Epithelial cell of proximal tubule (primary cell): ENCODE measurements around the gene TPM1. TPM values are rescaled to one million over a fixed set of nuclear protein-coding genes. Genes with fewer than 3 reads are reported as not detected.

Experiments used
- DNase-seq: peaks from one replicate; pipeline ENCODE4 v3.0.0-alpha.2; 2011; ENCODE audit warnings: low read depth
- H3K4me3 ChIP-seq: 2 replicates; pipeline ENCODE4 v1.5.1; 2011; ENCODE audit warnings: low read depth, mild to moderate bottlenecking, low read length
- total RNA-seq: library from RNA; depleted of rRNA; stranded (reverse); fragments of >200 nt; gene quantifications from 2 replicates; pipeline ENCODE4 v1.2.3, GENCODE V29; 2015
- TF ChIP-seq, protein P1 (sequence below): conservative IDR thresholded peaks from 2 replicates; pipeline ENCODE4 v1.5.1; 2012; ENCODE audit warnings: low read depth, mild to moderate bottlenecking, low read length

The TPM1 gene
- total RNA-seq, 1 donor from 2014 or later = 925 TPM

DNA sequence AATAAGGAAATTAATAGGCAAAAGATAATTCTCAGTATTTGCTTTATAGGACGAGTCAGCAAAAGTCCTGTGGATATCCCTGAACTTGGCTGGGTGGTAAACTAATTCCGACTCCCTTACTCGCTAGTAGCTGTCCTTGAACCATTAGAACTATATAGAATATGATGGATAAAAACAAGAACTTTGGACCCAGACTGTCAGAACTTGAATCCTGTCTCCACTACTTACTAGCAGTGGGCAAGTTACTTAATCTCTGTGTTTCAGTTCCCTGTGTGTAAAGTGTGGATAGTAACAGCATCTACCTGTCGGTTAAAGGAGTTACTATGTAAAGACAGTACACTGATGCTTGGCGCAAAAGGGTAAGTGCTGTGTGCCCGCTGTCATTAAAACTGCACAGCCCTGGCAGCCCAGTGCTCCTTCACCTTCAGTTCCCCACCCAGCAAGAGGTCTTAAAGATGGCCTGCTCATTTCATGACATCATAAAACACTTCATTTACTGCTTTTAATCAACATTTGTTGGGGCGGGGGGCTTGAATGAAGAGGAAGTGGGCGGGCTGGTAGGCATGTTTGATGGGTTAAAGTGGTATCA, 7.3 kb downstream of the TPM1 start:
- peak overlapping the region; percentile 75 for H3K4me3 ChIP-seq
- DNase-seq = no peak
- TF ChIP-seq, protein P1, sequence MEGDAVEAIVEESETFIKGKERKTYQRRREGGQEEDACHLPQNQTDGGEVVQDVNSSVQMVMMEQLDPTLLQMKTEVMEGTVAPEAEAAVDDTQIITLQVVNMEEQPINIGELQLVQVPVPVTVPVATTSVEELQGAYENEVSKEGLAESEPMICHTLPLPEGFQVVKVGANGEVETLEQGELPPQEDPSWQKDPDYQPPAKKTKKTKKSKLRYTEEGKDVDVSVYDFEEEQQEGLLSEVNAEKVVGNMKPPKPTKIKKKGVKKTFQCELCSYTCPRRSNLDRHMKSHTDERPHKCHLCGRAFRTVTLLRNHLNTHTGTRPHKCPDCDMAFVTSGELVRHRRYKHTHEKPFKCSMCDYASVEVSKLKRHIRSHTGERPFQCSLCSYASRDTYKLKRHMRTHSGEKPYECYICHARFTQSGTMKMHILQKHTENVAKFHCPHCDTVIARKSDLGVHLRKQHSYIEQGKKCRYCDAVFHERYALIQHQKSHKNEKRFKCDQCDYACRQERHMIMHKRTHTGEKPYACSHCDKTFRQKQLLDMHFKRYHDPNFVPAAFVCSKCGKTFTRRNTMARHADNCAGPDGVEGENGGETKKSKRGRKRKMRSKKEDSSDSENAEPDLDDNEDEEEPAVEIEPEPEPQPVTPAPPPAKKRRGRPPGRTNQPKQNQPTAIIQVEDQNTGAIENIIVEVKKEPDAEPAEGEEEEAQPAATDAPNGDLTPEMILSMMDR = no peak

DNA sequence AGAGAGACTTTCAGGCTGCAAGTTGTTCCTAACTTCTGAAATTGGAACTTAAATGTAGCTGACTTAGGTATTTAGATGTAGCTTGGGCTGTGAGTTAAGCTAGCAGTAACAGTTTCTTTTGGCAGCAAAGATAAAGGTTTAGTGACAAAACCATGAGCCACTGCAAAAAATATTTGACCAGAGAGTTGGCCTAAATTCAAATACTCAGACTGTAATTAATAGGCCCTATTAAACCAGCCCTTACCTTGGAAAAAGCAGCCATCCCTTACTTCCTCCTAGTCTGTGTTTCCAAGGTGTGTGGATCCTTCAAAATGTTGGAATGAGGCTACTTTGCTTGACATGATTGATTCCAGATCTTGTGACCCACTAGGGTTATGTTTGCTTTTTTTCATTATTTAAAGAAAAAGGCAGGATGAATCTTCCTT, 8.2 kb downstream of the TPM1 start:
- H3K4me3 ChIP-seq = no peak overlapping the region
- DNase-seq = no peak

DNA sequence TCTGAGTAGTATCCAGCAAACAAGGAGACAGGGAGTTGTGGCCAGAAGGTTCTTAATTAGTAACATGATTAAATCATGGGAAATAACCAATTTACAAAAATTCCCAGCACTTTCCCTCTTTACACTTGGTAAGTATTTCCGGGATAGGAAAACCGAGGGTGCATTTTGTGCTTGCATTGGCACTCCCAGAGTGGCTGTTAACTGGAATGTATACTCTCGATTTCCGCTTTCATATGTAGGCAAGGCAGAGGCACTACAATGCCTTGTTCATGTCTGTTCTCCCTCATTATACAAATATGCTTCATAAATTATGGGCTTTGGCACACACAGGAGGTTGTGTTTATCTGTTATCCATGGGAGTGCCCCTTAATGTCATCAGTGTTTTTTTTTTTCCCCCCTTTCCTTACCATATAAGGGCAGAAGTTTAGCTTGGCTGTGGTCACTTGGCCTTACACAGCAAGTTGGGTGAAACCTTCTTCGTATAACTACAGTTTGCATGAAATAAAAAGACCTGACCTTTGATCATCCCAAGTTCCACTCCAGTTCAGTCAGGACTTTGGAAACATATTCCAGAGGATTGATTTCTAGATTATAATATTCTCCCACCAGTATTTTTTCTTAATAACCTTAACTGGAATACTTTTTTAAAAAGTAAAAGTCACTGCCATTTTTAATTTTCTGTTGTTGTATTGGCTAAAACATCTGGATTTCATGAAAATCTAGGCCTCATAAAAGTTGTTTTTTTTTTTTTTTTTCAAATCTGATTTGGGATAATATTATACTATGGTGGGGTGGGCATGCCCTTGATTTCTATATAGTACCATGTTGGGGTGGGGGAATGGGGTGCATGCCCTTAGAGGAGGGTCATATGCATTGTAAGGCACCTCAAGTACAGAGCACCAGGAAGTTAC, 8.9 kb downstream of the TPM1 start:
- TF ChIP-seq, protein P1 = no peak
- H3K4me3 ChIP-seq = no peak overlapping the region
- no peak for DNase-seq

More for the DNA sequence above, 8.2 kb downstream of the TPM1 start:
- TF ChIP-seq, protein P1 = no peak

DNA sequence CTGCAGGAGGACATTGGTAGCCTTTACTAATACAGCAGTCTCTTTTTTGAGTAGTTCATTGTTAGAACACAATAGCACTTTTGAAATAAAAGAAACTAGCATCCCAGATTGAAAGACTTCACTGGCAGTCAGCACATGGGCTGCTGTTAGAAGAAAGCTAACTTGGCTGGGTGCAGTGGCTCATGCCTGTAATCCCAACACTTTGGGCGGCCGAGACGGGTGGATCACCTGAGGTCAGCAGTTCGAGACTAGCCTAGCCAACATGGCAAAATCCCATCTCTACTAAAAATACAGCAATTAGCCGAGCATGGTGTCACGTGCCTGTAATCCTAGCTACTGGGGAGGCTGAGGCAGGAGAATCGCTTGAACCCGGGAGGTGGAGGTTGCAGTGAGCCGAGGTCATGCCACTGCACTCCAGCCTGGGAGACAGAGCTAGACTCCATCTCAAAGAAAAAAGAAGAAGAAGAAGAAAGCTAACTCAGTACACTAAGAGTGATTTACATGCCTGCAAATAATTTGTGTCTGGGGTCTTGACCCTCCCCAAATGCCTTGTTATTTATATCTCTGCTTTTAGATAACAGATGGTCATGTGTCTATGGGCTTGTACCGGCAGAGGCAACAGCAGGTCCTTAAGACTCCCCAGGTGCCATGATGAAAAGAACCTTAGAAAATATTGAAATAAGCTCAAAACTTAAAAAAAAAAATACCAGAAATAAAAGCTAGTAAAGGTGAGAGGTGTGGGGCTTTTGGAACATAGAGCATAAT, 9.7 kb downstream of the TPM1 start:
- TF ChIP-seq, protein P1 = no peak
- H3K4me3 ChIP-seq = no peak overlapping the region
- DNase-seq = no peak

DNA sequence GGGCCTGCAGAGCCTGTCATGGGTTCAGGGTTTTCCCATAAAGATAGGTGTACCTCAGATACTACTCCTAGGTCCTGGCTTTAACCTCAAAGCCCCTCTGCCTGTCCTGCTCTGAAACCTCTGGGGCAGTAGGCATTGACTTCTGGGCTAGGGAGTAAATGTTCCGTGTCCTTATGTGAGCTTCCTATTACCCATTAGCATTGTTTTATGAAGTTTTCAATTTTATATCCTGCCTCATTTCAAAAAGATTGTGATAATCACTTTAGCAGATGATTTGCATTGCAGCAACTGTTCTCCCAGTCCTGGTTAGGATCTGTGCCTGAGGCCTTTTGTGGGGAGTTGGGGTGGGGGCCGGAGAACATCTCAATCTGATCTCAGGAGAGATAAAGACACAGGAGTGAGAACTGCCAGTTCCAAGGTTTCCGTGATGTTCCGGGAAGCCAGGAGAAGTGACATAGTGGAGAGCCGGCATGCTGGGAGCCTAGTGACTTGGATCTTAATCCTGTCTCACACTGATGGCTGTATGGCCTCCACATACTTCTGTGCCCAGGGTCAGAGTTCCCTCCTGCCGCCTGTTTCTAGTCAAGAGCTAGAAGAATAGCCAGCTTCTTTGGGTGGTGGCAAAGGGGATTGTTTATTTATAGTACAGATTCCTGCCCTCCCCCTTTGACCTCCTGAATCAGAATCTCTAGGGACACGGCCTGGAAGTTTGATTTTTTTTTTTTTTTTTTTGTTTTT, 10.6 kb downstream of the TPM1 start:
- TF ChIP-seq, protein P1 = no peak
- no peak for DNase-seq
- no peak overlapping the region for H3K4me3 ChIP-seq

DNA sequence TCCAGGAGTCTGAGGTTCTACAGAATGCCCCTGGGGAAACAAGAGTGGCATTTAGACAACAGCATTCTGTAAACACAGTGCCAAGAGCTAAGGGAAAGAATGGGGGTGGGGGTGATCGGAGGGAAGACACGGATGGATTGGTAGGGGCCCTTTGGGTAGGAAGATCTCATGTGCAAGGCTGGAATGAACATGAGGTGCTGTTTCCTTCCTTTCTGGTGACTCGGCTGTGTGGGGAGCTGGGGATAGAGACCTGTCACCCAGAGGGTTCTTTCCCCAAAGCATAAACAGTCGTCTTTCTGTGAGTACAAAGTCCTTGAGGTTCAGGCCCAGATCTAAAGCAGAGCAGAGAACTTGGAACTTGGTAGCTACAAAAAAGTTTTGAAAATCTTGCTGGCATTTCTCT, 11.7 kb downstream of the TPM1 start:
- H3K4me3 ChIP-seq = no peak overlapping the region
- TF ChIP-seq, protein P1 = no peak
- DNase-seq = no peak
